ENCODE data around the gene MEIS3. TPM values are rescaled to one million over a fixed set of nuclear protein-coding genes. Genes with fewer than 3 reads are reported as not detected.

The MEIS3 gene
- total RNA-seq, 6 donors from 2014 or later: 1.7 to 7.1 (median 3.8) TPM; not detected in 1

DNA sequence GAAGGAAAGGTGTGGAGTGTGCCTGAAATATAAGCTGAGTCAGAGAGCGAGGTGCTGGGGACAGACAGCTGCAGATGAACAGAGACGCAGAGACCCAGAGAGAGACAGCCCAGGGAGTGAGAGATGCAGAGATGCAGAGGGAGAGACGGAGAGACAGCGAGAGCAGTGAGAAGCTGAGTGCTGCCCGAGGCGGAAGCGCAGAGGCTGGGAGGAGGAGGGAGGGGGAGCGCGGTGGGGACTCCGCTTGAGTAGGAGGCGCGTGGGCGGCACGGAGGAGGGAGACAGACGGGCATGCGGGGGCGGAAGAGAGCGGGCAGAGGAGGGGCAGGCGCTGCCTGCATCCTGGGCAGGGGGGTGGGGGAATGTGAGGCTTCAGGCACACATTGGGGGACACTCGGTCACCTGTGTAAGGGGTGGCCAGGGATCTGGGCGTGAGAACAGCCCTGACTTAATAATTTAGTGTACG, 26.6 kb upstream of the MEIS3 start:
- no peak overlapping the region for H3K27ac ChIP-seq
- WGBS, 2 donors: 4% methylated on average over 19 to 21 of the region's 22 CpGs
- peaks cover 0 to 6% (median 0%) of the 10 kb centered on the region in 4 donors for H3K9me3 ChIP-seq
- H3K4me1 ChIP-seq: peaks cover 9 to 42% (median 29%) of the 10 kb centered on the region in 4 donors
- H3K27me3 ChIP-seq: peaks cover 0 to 54% (median 30%) of the 10 kb centered on the region in 4 donors
- H3K4me3 ChIP-seq: no peak overlapping the region
- peak; percentile 42 to 84 for DNase-seq
- no peak for TF ChIP-seq POLR2AphosphoS5 (IDR thresholded peaks at IDR 0.05)
- no peak for TF ChIP-seq EP300 (IDR thresholded peaks at IDR 0.05)
- TF ChIP-seq POLR2A (IDR thresholded peaks at IDR 0.05): no peak
- peak; percentile 49 to 56 for ATAC-seq (ENCODE audit: low FRiP score in 2 of 2)
- H3K36me3 ChIP-seq: no peaks in the 10 kb centered on the region

DNA sequence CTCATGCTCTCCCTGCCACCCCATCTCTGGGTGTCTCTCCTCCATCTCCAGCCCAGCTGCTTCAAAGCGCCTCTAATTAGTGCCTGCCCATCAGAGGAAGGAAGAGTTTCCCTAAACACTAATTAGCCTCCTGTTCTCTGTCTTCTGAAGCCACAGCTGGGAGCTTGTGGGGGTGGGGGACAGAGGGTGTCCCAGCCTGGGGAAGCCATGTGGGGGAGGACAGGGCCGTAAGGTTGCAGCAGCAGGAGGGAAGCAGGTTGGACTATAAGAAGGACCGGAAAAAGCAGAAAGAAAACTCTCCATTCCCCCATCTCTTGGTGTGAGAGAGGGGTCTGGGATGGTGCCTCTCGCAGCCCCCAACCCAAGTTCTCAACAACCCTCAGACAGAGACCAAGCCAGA, 26.2 kb upstream of the MEIS3 start:
- DNase-seq (no peak), ATAC-seq (ENCODE audit: low FRiP score in 2 of 2) (no peak)
- Histone ChIP-seq H3K27ac (no peak overlapping the region), H3K36me3 (no peaks in the 10 kb centered on the region), H3K4me3 (no peak overlapping the region), H3K27me3 (peaks cover 0 to 54% (median 30%) of the 10 kb centered on the region in 4 donors), H3K4me1 (peaks cover 9 to 42% (median 29%) of the 10 kb centered on the region in 4 donors), H3K9me3 (peaks cover 0 to 6% (median 0%) of the 10 kb centered on the region in 4 donors)
- TF ChIP-seq POLR2A (IDR thresholded peaks at IDR 0.05) (no peak), EP300 (IDR thresholded peaks at IDR 0.05) (no peak), POLR2AphosphoS5 (IDR thresholded peaks at IDR 0.05) (no peak)
- TF ChIP-seq, protein P1, sequence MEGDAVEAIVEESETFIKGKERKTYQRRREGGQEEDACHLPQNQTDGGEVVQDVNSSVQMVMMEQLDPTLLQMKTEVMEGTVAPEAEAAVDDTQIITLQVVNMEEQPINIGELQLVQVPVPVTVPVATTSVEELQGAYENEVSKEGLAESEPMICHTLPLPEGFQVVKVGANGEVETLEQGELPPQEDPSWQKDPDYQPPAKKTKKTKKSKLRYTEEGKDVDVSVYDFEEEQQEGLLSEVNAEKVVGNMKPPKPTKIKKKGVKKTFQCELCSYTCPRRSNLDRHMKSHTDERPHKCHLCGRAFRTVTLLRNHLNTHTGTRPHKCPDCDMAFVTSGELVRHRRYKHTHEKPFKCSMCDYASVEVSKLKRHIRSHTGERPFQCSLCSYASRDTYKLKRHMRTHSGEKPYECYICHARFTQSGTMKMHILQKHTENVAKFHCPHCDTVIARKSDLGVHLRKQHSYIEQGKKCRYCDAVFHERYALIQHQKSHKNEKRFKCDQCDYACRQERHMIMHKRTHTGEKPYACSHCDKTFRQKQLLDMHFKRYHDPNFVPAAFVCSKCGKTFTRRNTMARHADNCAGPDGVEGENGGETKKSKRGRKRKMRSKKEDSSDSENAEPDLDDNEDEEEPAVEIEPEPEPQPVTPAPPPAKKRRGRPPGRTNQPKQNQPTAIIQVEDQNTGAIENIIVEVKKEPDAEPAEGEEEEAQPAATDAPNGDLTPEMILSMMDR (IDR thresholded peaks at IDR 0.05): no peak
- 36% methylated on average over 4 of the region's 4 CpGs for WGBS, 2 donors

DNA sequence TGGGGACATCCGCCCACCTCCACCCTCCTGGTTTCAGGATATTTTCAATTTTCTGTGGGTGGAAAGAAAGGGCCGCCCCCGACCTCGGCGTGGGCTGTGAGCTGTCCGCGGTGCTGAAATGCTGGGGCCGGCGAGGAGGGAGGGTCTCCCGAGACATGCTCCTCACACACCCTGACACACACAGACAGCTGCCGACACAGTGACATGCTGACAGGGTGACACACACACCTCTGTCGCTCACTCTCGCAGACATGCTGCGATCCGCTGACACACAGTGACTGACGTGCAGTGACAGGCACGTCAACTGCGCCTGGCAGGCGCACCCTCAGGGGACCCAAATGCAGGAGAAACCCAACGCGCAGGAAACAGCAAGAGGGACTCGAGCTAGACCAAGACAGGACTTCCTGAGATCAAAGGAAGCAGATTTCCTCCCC, 25.1 kb upstream of the MEIS3 start:
- 10 to 21% methylated on average over 3 to 22 of the region's 22 CpGs for WGBS, 2 donors

DNA sequence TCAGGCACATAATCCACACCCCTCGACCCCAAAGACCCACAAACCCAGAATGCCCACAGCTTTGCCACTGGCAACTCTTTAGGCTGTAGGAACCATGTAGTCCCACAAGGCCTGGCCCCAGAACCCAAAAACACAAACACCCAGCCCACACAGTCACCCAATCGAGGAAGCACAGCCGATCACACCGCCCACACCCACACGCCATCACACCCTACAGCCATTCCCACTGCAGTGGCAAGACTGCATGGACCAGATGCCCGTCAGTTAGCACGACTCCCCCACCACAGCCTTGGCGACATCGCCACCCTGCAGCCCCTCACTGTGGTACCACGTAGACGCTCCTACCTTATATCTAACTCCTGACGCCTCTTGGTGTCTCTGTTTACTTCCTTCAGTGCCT, 24.0 kb upstream of the MEIS3 start:
- H3K27me3 ChIP-seq: peaks cover 0 to 50% (median 27%) of the 10 kb centered on the region in 4 donors
- no peaks in the 10 kb centered on the region for H3K36me3 ChIP-seq
- no peak overlapping the region for H3K27ac ChIP-seq
- no peak overlapping the region for H3K4me3 ChIP-seq
- 64 to 67% methylated on average over 12 of the region's 12 CpGs for WGBS, 2 donors
- no peak for DNase-seq
- TF ChIP-seq EP300 (IDR thresholded peaks at IDR 0.05) (no peak), POLR2AphosphoS5 (IDR thresholded peaks at IDR 0.05) (no peak), POLR2A (IDR thresholded peaks at IDR 0.05) (no peak)
- TF ChIP-seq, protein P1 (IDR thresholded peaks at IDR 0.05): no peak
- peaks cover 0 to 6% (median 0%) of the 10 kb centered on the region in 4 donors for H3K9me3 ChIP-seq
- H3K4me1 ChIP-seq: peaks cover 9 to 42% (median 29%) of the 10 kb centered on the region in 4 donors
- ATAC-seq (ENCODE audit: low FRiP score in 2 of 2): no peak

More for the DNA sequence above, 25.1 kb upstream of the MEIS3 start:
- DNase-seq: peak in 1 of 2 donors; percentile 69
- Histone ChIP-seq H3K9me3 (peaks cover 0 to 6% (median 0%) of the 10 kb centered on the region in 4 donors), H3K4me3 (no peak overlapping the region), H3K27ac (no peak overlapping the region), H3K36me3 (no peaks in the 10 kb centered on the region), H3K27me3 (peaks cover 0 to 54% (median 30%) of the 10 kb centered on the region in 4 donors), H3K4me1 (peaks cover 9 to 42% (median 29%) of the 10 kb centered on the region in 4 donors)
- TF ChIP-seq POLR2AphosphoS5 (IDR thresholded peaks at IDR 0.05) (no peak), EP300 (IDR thresholded peaks at IDR 0.05) (no peak), POLR2A (IDR thresholded peaks at IDR 0.05) (no peak)
- TF ChIP-seq, protein P1 (IDR thresholded peaks at IDR 0.05): no peak
- ATAC-seq (ENCODE audit: low FRiP score in 2 of 2): no peak

DNA sequence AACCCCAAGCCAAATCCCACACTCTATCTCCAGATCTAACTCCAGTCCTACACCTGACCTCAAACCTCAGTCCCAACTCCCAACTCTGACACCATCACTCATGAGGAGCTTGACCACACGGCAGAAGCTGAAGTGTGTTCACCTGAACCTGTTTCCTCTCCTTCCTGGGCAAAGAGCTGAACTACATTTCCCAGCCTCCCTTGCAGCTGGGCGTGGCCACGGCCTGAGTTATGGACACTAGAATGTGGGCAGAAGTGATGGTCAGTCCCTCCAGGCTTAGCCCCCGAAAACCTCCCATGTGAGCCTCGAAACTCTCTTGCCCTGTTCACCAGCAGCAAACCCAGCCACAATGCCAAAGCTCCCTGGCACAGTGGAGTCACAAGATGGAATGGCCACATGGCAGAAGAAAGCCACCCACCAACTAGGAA, 19.5 kb upstream of the MEIS3 start:
- TF ChIP-seq EP300 (IDR thresholded peaks at IDR 0.05) (no peak), POLR2AphosphoS5 (IDR thresholded peaks at IDR 0.05) (no peak), POLR2A (IDR thresholded peaks at IDR 0.05) (no peak)
- TF ChIP-seq, protein P1 (IDR thresholded peaks at IDR 0.05): no peak
- no peaks in the 10 kb centered on the region for H3K4me1 ChIP-seq
- no peak for ATAC-seq (ENCODE audit: low FRiP score in 2 of 2)

More for the DNA sequence above, 19.5 kb upstream of the MEIS3 start:
- 23 to 31% methylated on average over 4 to 5 of the region's 5 CpGs for WGBS, 2 donors
- no peaks in the 10 kb centered on the region for H3K36me3 ChIP-seq
- peaks cover 0 to 8% (median 6%) of the 10 kb centered on the region in 4 donors for H3K27me3 ChIP-seq
- no peak overlapping the region for H3K4me3 ChIP-seq
- no peak overlapping the region for H3K27ac ChIP-seq
- DNase-seq: no peak
- no peaks in the 10 kb centered on the region for H3K9me3 ChIP-seq

All from upper lobe of left lung (tissue), 6 donors.